ENCODE measurements around the gene C14orf39. TPM values are rescaled to one million over a fixed set of nuclear protein-coding genes. Genes with fewer than 3 reads are reported as not detected.

Gene C14orf39
- total and polyA plus RNA-seq, 2 experiments from 2014 or later, result not detected

DNA sequence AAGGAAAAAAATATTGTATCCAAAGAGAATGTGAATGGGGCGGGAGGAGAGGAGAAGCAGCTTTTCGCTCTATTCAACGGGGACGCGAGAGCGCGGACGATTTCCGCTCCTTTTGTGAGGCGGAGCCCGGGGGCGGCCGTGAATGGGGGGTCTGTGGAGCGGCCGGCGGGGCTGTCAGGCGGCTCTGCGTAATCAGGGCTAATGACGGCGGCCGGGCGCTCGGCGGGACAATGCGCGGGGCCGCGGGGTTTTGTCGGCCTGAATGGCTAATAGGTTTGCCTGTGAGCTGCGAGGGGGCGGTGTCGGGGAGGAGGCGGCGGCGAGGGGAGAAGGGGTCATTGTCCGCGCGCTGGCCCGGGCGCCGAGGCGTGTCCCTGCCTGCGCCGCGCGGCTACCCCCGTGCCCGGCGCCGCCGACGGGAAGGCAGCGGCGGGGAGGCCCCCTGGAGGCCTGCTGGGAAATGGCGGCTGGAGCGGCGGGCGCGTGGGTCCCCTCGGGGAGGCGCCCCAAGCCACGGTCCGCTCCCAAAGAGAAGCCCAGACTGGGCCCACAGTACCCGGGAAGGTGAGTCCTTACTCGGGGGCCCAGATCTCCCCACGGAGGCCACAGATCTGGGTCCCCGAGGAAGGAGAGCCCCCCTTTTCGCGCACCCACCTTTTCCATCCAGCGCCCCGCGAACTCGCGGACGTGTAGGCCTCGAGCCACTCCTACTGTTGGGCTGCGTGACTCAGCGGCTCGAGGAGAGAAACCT is 29.1 kb upstream of the C14orf39 start:
- Histone ChIP-seq H3K9ac (no peak overlapping the region), H3K79me2 (ENCODE audit: insufficient read depth) (no peaks in the 10 kb centered on the region), H3K27me3 (replicated peaks; ENCODE audit: insufficient read depth) (peaks cover 97% of the 10 kb centered on the region), H3K4me2 (ENCODE audit: unreplicated experiment) (peak overlapping the region; percentile 12), H3K9me2 (ENCODE audit: insufficient read depth) (no peaks in the 10 kb centered on the region), H3K4me3 (peak overlapping the region; percentile 44), H3K9me3 (ENCODE audit: low read depth) (no peaks in the 10 kb centered on the region), H3K4me1 (ENCODE audit: insufficient read depth) (no peaks in the 10 kb centered on the region), H2AFZ (peak overlapping the region; percentile 14; the same call in 1 of the 2 replicates), H3F3A (ENCODE audit: insufficient read depth) (no peaks in the 10 kb centered on the region), H3K36me3 (ENCODE audit: low read depth) (no peaks in the 10 kb centered on the region), H3K27ac (no peak overlapping the region), H4K20me1 (ENCODE audit: insufficient read depth) (no peaks in the 10 kb centered on the region; the same call in 1 of the 2 replicates)
- in situ Hi-C loops (cut with MboI), result no loop called here
- TF ChIP-seq EZH2 (IDR thresholded peaks at IDR 0.05; ENCODE audit: insufficient read depth, poor library complexity, severe bottlenecking) (peak; percentile 91), EZH2phosphoT487 (IDR thresholded peaks at IDR 0.05; ENCODE audit: insufficient read depth, low read depth) (0 out of 2 replicates have a peak, but pooled peaks have one; percentile 46)
- peak; percentile 32 for DNase-seq
- 4 to 5% methylated on average over 40 to 72 of the region's 79 CpGs for WGBS, 2 experiments (ENCODE audit: low coverage in 1 of 2, low lambda C conversion rate in 2 of 2, missing lambda C conversion rate in 2 of 2)

DNA sequence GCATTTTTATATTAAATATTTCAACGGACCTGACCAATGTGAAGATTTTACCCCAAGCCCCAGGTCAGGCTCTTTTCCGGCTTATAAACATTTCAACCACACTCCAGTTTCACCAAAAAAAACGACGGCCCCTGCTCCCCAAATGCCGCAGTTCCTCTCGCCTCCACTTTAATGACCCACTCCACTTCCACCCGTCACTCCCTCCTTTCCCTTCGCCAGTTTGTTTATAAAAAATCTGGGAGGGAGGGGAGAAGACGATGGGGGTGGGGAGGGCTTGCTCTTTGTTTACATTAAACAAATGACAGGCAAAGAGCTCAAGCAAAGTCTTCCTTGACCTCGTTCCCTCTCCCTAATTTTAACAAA is 28.5 kb upstream of the C14orf39 start:
- Histone ChIP-seq H3K27ac (no peak overlapping the region), H3K4me2 (ENCODE audit: unreplicated experiment) (peak overlapping the region; percentile 12), H3K36me3 (ENCODE audit: low read depth) (no peaks in the 10 kb centered on the region), H3K4me1 (ENCODE audit: insufficient read depth) (no peaks in the 10 kb centered on the region), H4K20me1 (ENCODE audit: insufficient read depth) (no peaks in the 10 kb centered on the region; the same call in 1 of the 2 replicates), H3K9ac (no peak overlapping the region), H3K79me2 (ENCODE audit: insufficient read depth) (no peaks in the 10 kb centered on the region), H3K9me3 (ENCODE audit: low read depth) (no peaks in the 10 kb centered on the region), H3K9me2 (ENCODE audit: insufficient read depth) (no peaks in the 10 kb centered on the region), H3F3A (ENCODE audit: insufficient read depth) (no peaks in the 10 kb centered on the region), H3K27me3 (replicated peaks; ENCODE audit: insufficient read depth) (peaks cover 98% of the 10 kb centered on the region), H2AFZ (peak overlapping the region; percentile 14; the same call in 1 of the 2 replicates), H3K4me3 (peak overlapping the region; percentile 44)
- TF ChIP-seq EZH2phosphoT487 (IDR thresholded peaks at IDR 0.05; ENCODE audit: insufficient read depth, low read depth), result no peak
- TF ChIP-seq EZH2 (IDR thresholded peaks at IDR 0.05; ENCODE audit: insufficient read depth, poor library complexity, severe bottlenecking), result no peak
- 11 to 12% methylated on average over 10 of the region's 10 CpGs for WGBS, 2 experiments (ENCODE audit: low coverage in 1 of 2, low lambda C conversion rate in 2 of 2, missing lambda C conversion rate in 2 of 2)
- DNase-seq, result no peak
- in situ Hi-C loops (cut with MboI), result no loop called here

DNA sequence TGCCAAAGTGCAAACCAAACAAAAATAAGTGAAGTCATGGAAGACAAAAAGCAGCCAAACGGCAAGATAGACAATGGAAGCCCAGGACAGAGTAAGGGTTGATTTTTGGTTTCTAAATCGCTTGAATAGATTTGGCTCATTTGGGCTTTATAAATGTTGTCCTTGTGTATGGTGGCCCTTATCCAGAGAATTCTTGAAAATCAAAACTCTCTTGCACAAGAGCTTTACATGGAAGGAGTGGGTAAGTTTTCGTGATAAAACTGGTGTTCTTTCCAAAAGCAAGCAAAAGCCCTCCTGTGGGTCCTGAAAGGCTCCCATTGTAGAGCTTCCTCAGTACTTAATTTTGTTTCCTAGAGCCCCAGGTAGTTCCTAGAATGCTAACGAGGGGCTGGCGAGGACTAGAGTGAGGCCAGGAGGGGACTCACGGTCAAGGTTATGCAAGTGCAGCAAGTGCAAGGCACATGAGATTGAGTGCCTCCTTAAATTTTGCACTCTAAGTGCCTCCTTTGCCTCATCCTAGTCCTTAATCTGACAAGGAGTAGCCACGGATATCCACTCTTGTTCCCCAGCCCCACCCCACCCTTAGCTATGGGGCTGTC is 27.2 kb upstream of the C14orf39 start:
- Histone ChIP-seq H3K4me1 (ENCODE audit: insufficient read depth) (no peaks in the 10 kb centered on the region), H3K9ac (no peak overlapping the region), H3K4me3 (no peak overlapping the region), H3K36me3 (ENCODE audit: low read depth) (no peaks in the 10 kb centered on the region), H3K9me3 (ENCODE audit: low read depth) (no peaks in the 10 kb centered on the region), H3K79me2 (ENCODE audit: insufficient read depth) (no peaks in the 10 kb centered on the region), H3K27me3 (replicated peaks; ENCODE audit: insufficient read depth) (peaks cover 98% of the 10 kb centered on the region), H3K27ac (no peak overlapping the region), H2AFZ (no peak overlapping the region), H3F3A (ENCODE audit: insufficient read depth) (no peaks in the 10 kb centered on the region), H3K4me2 (ENCODE audit: unreplicated experiment) (no peak overlapping the region), H4K20me1 (ENCODE audit: insufficient read depth) (no peaks in the 10 kb centered on the region; the same call in 1 of the 2 replicates), H3K9me2 (ENCODE audit: insufficient read depth) (no peaks in the 10 kb centered on the region)
- in situ Hi-C loops (cut with MboI), result no loop called here
- no peak for DNase-seq
- 5 to 13% methylated on average over 7 of the region's 7 CpGs for WGBS, 2 experiments (ENCODE audit: low coverage in 1 of 2, low lambda C conversion rate in 2 of 2, missing lambda C conversion rate in 2 of 2)
- TF ChIP-seq EZH2 (IDR thresholded peaks at IDR 0.05; ENCODE audit: insufficient read depth, poor library complexity, severe bottlenecking) (no peak), EZH2phosphoT487 (IDR thresholded peaks at IDR 0.05; ENCODE audit: insufficient read depth, low read depth) (no peak)

DNA sequence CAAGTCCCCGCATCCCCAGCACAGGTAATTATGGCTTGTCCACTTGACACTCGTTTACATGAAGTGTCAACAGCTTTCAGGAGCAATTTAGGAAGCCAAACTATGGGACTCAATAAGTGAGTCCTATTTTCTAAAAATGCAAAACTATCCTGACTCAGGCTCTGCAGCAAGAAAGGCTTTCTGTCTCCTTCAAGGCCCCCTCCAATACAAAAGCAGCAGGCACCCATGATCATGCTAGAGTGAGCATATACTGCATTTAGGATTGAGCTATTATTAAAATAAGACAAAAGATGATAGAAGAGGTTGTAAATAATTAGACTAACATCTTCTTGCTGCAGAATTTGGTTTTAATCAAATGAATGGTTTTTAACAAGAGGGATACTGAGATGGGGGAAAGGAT is 26.3 kb upstream of the C14orf39 start:
- H3K9me3 ChIP-seq (ENCODE audit: low read depth), result no peaks in the 10 kb centered on the region
- no peak overlapping the region for H3K4me2 ChIP-seq (ENCODE audit: unreplicated experiment)
- no peak overlapping the region for H3K4me3 ChIP-seq
- no peaks in the 10 kb centered on the region for H3K79me2 ChIP-seq (ENCODE audit: insufficient read depth)
- peaks cover 98% of the 10 kb centered on the region for H3K27me3 ChIP-seq (replicated peaks; ENCODE audit: insufficient read depth)
- TF ChIP-seq EZH2 (IDR thresholded peaks at IDR 0.05; ENCODE audit: insufficient read depth, poor library complexity, severe bottlenecking) (peak; percentile 68), EZH2phosphoT487 (IDR thresholded peaks at IDR 0.05; ENCODE audit: insufficient read depth, low read depth) (no peak)
- no peak overlapping the region for H3K27ac ChIP-seq
- H3K9ac ChIP-seq, result no peak overlapping the region
- no peaks in the 10 kb centered on the region; the same call in 1 of the 2 replicates for H4K20me1 ChIP-seq (ENCODE audit: insufficient read depth)
- H3K9me2 ChIP-seq (ENCODE audit: insufficient read depth), result no peaks in the 10 kb centered on the region
- no peaks in the 10 kb centered on the region for H3K36me3 ChIP-seq (ENCODE audit: low read depth)
- DNase-seq, result no peak
- WGBS, 2 experiments (ENCODE audit: low coverage in 1 of 2, low lambda C conversion rate in 2 of 2, missing lambda C conversion rate in 2 of 2), result 25 to 28% methylated on average over 2 of the region's 2 CpGs
- no peaks in the 10 kb centered on the region for H3F3A ChIP-seq (ENCODE audit: insufficient read depth)
- in situ Hi-C loops (cut with MboI), result no loop called here
- no peaks in the 10 kb centered on the region for H3K4me1 ChIP-seq (ENCODE audit: insufficient read depth)
- no peak overlapping the region for H2AFZ ChIP-seq
